ENCODE results near the gene SETD9.

DNA sequence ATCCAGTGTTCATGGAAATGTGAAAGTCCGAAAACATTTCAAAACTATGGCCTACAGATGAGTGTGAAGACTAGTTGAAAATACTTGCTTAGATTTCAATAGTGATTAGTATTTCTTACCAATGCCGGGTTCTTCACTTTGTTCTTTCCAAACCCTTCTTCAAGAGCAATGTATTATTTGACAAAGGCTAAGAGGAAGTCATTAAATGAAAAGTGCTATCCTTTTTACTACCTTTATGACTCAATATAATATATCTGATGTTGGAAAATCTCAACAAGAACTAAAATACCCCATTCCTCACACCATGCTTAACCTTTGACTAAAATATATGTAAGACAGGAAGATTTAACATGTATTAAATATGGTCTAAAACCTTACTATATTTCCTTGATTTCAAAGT is 49.2 kb downstream of the SETD9 start:
- TF ChIP-seq, protein P1, sequence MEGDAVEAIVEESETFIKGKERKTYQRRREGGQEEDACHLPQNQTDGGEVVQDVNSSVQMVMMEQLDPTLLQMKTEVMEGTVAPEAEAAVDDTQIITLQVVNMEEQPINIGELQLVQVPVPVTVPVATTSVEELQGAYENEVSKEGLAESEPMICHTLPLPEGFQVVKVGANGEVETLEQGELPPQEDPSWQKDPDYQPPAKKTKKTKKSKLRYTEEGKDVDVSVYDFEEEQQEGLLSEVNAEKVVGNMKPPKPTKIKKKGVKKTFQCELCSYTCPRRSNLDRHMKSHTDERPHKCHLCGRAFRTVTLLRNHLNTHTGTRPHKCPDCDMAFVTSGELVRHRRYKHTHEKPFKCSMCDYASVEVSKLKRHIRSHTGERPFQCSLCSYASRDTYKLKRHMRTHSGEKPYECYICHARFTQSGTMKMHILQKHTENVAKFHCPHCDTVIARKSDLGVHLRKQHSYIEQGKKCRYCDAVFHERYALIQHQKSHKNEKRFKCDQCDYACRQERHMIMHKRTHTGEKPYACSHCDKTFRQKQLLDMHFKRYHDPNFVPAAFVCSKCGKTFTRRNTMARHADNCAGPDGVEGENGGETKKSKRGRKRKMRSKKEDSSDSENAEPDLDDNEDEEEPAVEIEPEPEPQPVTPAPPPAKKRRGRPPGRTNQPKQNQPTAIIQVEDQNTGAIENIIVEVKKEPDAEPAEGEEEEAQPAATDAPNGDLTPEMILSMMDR (IDR thresholded peaks at IDR 0.05), result no peak
- TF ChIP-seq POLR2A (IDR thresholded peaks at IDR 0.05), result no peak

All from right lobe of liver (tissue), 4 donors.